NCI-H1436 treated with DMSO at 0.1 percent for 48 hours (cell line): ENCODE results near the gene THSD8.
A peak's percentile ranks its signal among the peaks of the same experiment; 100 is the strongest.
"Not testable (repeated sequence)": the region's sequence is repeated elsewhere in the genome, so short reads cannot be mapped to it uniquely, and the experiment has no call there.

Source experiments
- DNase-seq: peaks from one replicate; lab custom pipeline; 2025; lab: John Stamatoyannopoulos, UW

The THSD8 gene

GRCh38 chr19:12792051-12792852, 9.6 kb upstream of the THSD8 start:
- no peak for DNase-seq

DNA sequence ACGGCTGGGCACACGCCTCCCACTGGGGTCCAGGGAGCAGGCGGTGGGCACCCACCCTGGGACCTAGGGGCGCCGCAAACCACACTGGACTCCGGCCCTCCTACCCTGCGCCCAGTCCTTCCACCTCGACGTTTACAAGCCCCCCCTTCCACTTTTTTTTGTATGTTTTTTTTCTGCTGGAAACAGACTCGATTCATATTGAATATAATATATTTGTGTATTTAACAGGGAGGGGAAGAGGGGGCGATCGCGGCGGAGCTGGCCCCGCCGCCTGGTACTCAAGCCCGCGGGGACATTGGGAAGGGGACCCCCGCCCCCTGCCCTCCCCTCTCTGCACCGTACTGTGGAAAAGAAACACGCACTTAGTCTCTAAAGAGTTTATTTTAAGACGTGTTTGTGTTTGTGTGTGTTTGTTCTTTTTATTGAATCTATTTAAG, 9.0 kb upstream of the THSD8 start:
- DNase-seq, result no peak

GRCh38 chr19:12793290-12794195, 8.3 kb upstream of the THSD8 start:
- DNase-seq, result peak; percentile 51

DNA sequence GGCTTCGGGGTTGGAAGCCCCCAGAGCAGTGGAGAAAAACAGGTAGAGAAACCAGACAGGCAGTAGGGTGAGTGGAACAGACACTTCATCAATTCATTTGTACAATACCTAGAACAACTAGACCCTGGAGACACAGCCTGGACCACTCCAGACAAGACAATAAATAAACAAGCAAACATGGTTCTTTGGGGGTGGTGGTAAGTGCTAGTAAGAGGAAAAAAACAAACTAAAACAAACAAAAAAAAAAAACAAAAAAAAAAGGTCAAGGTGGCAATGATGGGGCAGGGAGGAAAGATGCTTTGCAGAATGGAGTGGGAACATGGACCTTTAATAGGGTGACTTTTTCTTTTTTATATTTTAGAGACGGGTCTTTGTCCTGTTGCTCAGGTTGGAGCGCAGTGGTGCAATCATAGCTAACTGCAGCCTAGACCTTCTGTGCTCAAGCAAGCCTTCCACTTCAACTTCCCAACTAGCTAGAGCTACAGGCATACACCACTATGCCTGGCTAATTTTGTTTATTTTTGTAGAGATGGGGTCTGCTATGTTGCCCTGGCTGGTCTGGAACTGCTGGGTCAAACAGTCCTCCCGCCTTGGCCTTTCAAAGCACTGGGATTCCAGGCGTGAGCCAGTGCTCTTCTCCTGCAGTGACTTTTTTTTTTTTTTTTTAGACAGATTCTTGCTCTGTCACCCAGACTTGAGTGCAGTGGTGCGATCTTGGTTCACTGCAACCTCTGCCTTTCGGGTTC, 7.5 kb upstream of the THSD8 start:
- DNase-seq, result no peak

- DNase-seq, result no peak
Observed at GRCh38 chr19:12794971-12795381, 6.9 kb upstream of the THSD8 start.

GRCh38 chr19:12796146-12797071, 5.5 kb upstream of the THSD8 start:
- no peak for DNase-seq

DNA sequence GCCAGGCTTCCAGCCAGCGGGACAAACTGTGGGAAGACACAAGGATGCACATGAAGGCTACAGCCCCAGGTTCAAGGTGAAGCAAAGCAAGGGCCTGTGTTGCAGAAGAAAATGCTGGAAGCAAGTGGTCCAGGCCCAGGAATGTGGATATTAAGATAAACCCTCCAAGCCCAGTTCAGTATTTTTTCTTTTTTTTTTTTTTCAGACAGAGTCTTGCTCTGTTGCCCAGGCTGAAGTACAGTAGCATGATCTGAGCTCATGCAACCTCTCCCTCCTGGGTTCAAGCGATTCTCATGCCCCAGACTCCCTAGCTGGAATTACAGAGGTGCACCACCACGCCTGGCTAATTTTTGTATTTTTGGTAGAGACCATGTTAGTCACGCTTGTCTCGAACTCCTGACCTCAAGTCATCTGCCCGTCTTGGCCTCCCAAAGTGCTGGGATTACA, 4.7 kb upstream of the THSD8 start:
- DNase-seq, result no peak

DNA sequence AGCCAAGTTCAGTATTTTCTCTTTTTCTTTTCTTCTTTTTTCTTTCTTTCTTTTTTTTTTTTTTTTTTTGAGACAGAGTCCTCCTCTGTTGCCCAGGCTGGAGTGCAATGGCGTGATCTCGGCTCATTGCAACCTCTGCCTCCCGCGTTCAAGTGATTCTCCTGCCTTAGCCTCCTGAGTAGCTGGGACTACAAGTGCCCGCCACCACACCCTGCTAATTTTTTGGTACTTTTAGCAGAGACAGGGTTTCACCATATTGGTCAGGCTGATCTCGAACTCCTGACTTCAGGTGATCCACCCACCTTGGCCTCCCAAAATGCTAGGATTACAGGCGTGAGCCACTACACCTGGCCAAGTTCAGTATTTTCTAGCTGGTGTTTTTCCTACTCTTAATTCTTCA, 4.3 kb upstream of the THSD8 start:
- DNase-seq, result not testable (repeated sequence)

DNA sequence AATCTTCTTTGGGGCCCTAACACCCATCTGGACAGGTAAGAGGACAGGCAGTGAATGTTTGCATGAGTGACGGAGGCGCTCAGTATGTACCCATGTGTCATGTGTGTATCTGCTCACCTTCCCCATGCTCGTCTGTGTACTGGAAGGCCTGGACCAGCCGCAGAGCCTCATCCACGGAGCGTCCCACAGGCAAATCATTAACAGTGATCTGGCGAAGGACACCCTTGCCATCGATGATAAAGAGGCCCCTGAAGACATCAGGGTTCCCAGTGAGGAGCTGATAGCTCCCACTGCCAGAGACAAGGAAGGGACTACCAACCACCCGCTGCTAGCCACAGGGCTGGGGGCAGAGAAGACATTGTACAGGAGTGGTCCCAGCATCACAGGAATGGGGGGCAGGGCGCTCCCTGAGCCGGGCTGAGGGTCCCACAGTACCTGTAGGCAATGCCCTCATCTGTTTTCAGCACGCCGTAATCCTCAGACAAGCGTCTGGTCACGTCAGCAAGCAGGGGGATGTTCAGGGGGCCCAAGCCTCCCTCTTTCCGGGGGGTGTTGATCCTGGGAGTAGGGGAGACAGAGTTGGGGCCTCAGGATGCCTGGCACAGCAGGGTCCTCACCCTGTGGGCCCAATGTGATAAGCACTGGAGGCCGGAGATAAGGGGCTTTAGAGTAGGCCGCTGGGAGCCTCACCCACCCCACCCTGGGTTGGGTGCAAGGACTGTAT, 2.0 kb upstream of the THSD8 start:
- no peak for DNase-seq

- no peak for DNase-seq
Observed at GRCh38 chr19:12800466-12800770, 1.5 kb upstream of the THSD8 start.

- no peak for DNase-seq
Observed at GRCh38 chr19:12800923-12801465, 875 bp upstream of the THSD8 start.

GRCh38 chr19:12802267-12803106, 618 bp downstream of the THSD8 start:
- DNase-seq, result no peak

DNA sequence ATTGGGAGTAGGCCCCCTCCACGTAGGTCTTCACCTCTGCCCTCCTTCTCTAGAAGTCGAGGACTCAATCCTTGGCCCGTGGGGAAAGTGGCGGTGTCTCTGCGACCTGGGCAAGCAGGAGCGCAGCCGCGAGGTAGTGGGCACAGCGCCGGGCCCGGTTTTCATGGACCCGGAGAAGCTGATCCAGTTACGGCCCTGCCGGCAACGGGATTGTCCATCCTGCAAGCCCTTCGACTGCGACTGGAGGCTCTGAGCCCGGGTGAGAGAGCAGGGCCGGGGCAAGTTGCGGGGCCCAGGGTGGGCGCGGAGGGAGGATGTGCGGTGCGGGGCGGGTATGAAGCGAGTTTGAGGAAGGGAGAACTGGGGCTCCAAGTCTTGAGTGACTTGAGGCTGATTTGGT, 2.2 kb downstream of the THSD8 start:
- DNase-seq, result no peak

DNA sequence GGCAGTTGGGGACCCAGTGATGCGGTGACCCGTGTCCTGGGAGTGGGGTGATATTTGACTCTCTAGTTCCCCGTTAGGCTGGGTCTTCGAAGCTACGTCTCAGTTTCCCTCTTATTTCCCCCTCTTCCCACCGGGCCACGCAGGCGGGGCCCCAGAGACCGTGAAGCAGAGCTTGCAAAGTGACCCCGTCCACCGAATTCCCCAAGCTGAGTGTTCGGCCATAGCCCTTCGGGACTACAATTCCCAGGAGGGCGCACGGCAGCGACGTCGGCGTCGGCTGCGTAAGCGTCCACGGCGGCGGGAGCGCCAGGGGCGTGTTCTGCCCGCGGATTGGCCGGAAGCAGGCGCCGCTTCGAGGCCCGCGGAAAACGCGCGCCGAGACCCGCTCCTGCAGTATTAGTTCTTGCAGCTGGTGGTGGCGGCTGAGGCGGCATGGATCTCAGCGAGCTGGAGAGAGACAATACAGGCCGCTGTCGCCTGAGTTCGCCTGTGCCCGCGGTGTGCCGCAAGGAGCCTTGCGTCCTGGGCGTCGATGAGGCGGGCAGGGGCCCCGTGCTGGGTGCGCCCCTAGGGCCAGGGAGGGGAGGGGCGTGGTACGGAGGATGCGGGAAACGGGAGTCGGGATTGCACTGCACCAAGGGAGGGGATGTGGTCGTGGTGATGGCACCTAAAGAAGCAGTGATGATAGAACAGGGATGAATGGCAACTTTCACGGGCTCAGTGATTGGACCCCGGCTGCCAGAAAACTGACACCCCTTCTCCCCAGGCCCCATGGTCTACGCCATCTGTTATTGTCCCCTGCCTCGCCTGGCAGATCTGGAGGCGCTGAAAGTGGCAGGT, 4.6 kb downstream of the THSD8 start, which contains the start of gene RNASEH2A:
Gene RNASEH2A (plus strand): TSS at position 343 of the 840 bp plus-strand sequence. CDS start 90 bp downstream, at position 433.
- peak; percentile 63 for DNase-seq

DNA sequence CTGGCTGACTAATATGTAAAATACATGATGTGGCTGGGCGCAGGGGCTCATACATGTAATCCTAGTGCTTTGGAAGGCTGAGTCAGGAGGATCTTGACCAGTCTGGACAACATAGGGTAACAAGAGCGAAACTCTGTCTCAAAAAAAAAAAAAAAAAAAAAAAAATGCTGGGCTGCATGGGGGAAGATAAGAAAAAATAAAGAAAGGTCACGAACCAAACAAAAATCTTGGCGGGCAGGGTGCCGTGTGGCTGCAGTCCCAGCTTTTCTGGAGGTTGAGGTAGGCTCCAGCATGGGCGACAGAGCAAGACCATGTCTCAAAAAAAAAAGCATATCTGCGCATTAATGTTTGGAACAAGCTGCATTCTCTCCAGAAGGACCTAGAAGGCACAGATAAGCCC, 13.2 kb downstream of the THSD8 start:
- DNase-seq, result no peak

GRCh38 chr19:12817188-12817587, 15.3 kb downstream of the THSD8 start:
- DNase-seq, result not testable (repeated sequence)

GRCh38 chr19:12817810-12818209, 15.9 kb downstream of the THSD8 start:
- DNase-seq, result not testable (repeated sequence)

GRCh38 chr19:12821761-12822160, 19.9 kb downstream of the THSD8 start:
- DNase-seq, result no peak
